Gastroesophageal sphincter (tissue), 4 donors: ENCODE data around the gene LSM2. TPM values are rescaled to one million over a fixed set of nuclear protein-coding genes. Genes with fewer than 3 reads are reported as not detected.

Experiments used
- ATAC-seq: fragments of 150-250 bp; one replicate; pipeline ENCODE4 v1.9.1; 2016; ENCODE audit warnings: mild to moderate bottlenecking, moderate library complexity
- H3K27ac ChIP-seq, 4 donors: fragments of 200-600 bp; sonication (generic) in 3 of 4; 1 replicate in 3 of 4; 2 replicates in 1 of 4; pipeline ENCODE4 v1.5.1; 2016 to 2019
- H3K27me3 ChIP-seq: fragments of 200-600 bp; sonication (generic); one replicate; pipeline ENCODE4 v1.5.1; 2019
- H3K36me3 ChIP-seq, 2 donors: fragments of 200-600 bp; sonication (generic); one replicate each; pipeline ENCODE4 v1.5.1; 2019; ENCODE audit warnings: control low read depth in 1 of 2
- H3K4me1 ChIP-seq, 3 donors: fragments of 200-600 bp; sonication (generic); 1 replicate in 2 of 3; 2 replicates in 1 of 3; pipeline ENCODE4 v1.5.1; 2016 to 2019; ENCODE audit warnings: control low read depth in 2 of 3
- H3K4me3 ChIP-seq, 2 donors: fragments of 200-600 bp; sonication (generic); one replicate each; pipeline ENCODE4 v1.5.1; 2019; ENCODE audit warnings: mild to moderate bottlenecking in 1 of 2, moderate library complexity in 1 of 2
- H3K9me3 ChIP-seq, 3 donors: fragments of 200-600 bp; sonication (generic); one replicate each; pipeline ENCODE4 v1.5.1; 2017 to 2019; ENCODE audit warnings: control low read depth in 2 of 3
- CTCF ChIP-seq, 4 experiments: fragments of 200-600 bp in 2 of 4; fragments of 450-650 bp in 2 of 4; sonication (generic) in 1 of 4; IDR thresholded peaks; one replicate each; pipeline ENCODE4 v1.5.1; 2017 to 2019; ENCODE audit warnings: antibody characterized with exemption in 4 of 4, mild to moderate bottlenecking in 2 of 4, moderate library complexity in 2 of 4
- EP300 ChIP-seq: sonication (generic); formaldehyde crosslinking; IDR thresholded peaks from one replicate; pipeline ENCODE4 v1.6.1; 2017; ENCODE audit warnings: antibody characterized with exemption, mild to moderate bottlenecking
- POLR2A ChIP-seq, 2 donors: fragments of 450-650 bp; IDR thresholded peaks; one replicate each; pipeline ENCODE4 v1.6.1; 2017; ENCODE audit warnings: antibody characterized with exemption in 2 of 2, mild to moderate bottlenecking in 2 of 2, moderate library complexity in 1 of 2
- POLR2AphosphoS5 ChIP-seq: sonication (generic); formaldehyde crosslinking; IDR thresholded peaks from one replicate; pipeline ENCODE4 v1.6.1; 2017; ENCODE audit warnings: antibody characterized with exemption
- WGBS, 2 donors: methylation state at CpG; one replicate each; pipeline ENCODE4 v1.1.5; 2018; ENCODE audit warnings: low coverage in 1 of 2; 5-methylcytosine and 5-hydroxymethylcytosine counted together
- total RNA-seq, 4 donors: library from RNA; depleted of rRNA; stranded (reverse); fragments of >200 nt; gene quantifications; one replicate each; pipeline ENCODE4 v1.1.0, GENCODE V29; 2016

Gene LSM2
- total RNA-seq, 4 donors from 2014 or later, result 18.0 to 31.7 (median 28.5) TPM

- no peak overlapping the region for H3K27ac ChIP-seq
- H3K27me3 ChIP-seq, result no peaks in the 10 kb centered on the region
- WGBS, 2 donors, result 22 to 33% methylated on average over 1 of the region's 1 CpG
- peaks cover 0 to 25% of the 10 kb centered on the region in 2 donors for H3K36me3 ChIP-seq
- H3K9me3 ChIP-seq, result no peaks in the 10 kb centered on the region
- no peak overlapping the region for H3K4me3 ChIP-seq
- H3K4me1 ChIP-seq, result peaks cover 0 to 19% (median 3%) of the 10 kb centered on the region in 3 donors
- ATAC-seq, result peak; percentile 31
- no peak for TF ChIP-seq CTCF (IDR thresholded peaks at IDR 0.05)
- TF ChIP-seq EP300, result no peak
- TF ChIP-seq POLR2AphosphoS5, result no peak
- no peak for TF ChIP-seq POLR2A (IDR thresholded peaks at IDR 0.05)
These were observed 43.2 kb downstream of the LSM2 start for GRCh38 chr6:31763619-31763940.

GRCh38 chr6:31762878-31763618, 43.7 kb downstream of the LSM2 start:
- no peaks in the 10 kb centered on the region for H3K9me3 ChIP-seq
- H3K27ac ChIP-seq, result no peak overlapping the region
- no peaks in the 10 kb centered on the region for H3K27me3 ChIP-seq
- H3K4me3 ChIP-seq, result no peak overlapping the region
- WGBS, 2 donors, result 40 to 57% methylated on average over 1 to 3 of the region's 8 CpGs
- H3K4me1 ChIP-seq, result peaks cover 0 to 19% (median 3%) of the 10 kb centered on the region in 3 donors
- ATAC-seq, result peak; percentile 10
- H3K36me3 ChIP-seq, result peaks cover 0 to 25% of the 10 kb centered on the region in 2 donors
- TF ChIP-seq CTCF (IDR thresholded peaks at IDR 0.05) (no peak), EP300 (no peak), POLR2AphosphoS5 (no peak), POLR2A (IDR thresholded peaks at IDR 0.05) (no peak)

GRCh38 chr6:31762356-31762755, 44.4 kb downstream of the LSM2 start, which contains the start of gene SAPCD1:
Gene SAPCD1 (plus strand): TSS chr6:31762656. CDS start chr6:31763055, 399 bp downstream.
- no peak for TF ChIP-seq EP300
- no peak for TF ChIP-seq POLR2A (IDR thresholded peaks at IDR 0.05)
- no peak for TF ChIP-seq POLR2AphosphoS5
- TF ChIP-seq CTCF (IDR thresholded peaks at IDR 0.05), result no peak
- 64 to 67% methylated on average over 2 to 4 of the region's 4 CpGs for WGBS, 2 donors
- no peak within 1 kb of the TSS for H3K27ac ChIP-seq

GRCh38 chr6:31761343-31761742, 45.4 kb downstream of the LSM2 start:
- TF ChIP-seq POLR2A (IDR thresholded peaks at IDR 0.05) (no peak), POLR2AphosphoS5 (no peak), CTCF (IDR thresholded peaks at IDR 0.05) (no peak), EP300 (no peak)
- peaks cover 0 to 15% (median 1%) of the 10 kb centered on the region in 3 donors for H3K4me1 ChIP-seq
- H3K27me3 ChIP-seq, result no peaks in the 10 kb centered on the region
- peaks cover 0 to 25% of the 10 kb centered on the region in 2 donors for H3K36me3 ChIP-seq
- H3K27ac ChIP-seq, result no peak overlapping the region
- no peak overlapping the region for H3K4me3 ChIP-seq
- WGBS, 2 donors, result 92 to 94% methylated on average over 6 to 7 of the region's 8 CpGs
- ATAC-seq, result no peak
- no peaks in the 10 kb centered on the region for H3K9me3 ChIP-seq

More at GRCh38 chr6:31762356-31762755, 44.4 kb downstream of the LSM2 start, which contains the start of gene SAPCD1:
- H3K27me3 ChIP-seq, result no peaks in the 10 kb centered on the region
- no peak for ATAC-seq
- H3K36me3 ChIP-seq, result peaks cover 0 to 25% of the 10 kb centered on the region in 2 donors
- peaks cover 0 to 19% (median 3%) of the 10 kb centered on the region in 3 donors for H3K4me1 ChIP-seq
- H3K9me3 ChIP-seq, result no peaks in the 10 kb centered on the region
- no peak within 1 kb of the TSS for H3K4me3 ChIP-seq

- peaks cover 0 to 10% (median 0%) of the 10 kb centered on the region in 3 donors for H3K4me1 ChIP-seq
- no peaks in the 10 kb centered on the region for H3K9me3 ChIP-seq
- TF ChIP-seq POLR2AphosphoS5 (no peak), EP300 (no peak), POLR2A (IDR thresholded peaks at IDR 0.05) (no peak), CTCF (IDR thresholded peaks at IDR 0.05) (no peak)
- peaks cover 0 to 25% of the 10 kb centered on the region in 2 donors for H3K36me3 ChIP-seq
- no peak for ATAC-seq
- no peak overlapping the region for H3K27ac ChIP-seq
- H3K4me3 ChIP-seq, result no peak overlapping the region
- 95 to 96% methylated on average over 3 to 4 of the region's 5 CpGs for WGBS, 2 donors
- H3K27me3 ChIP-seq, result no peaks in the 10 kb centered on the region
These were observed 46.0 kb downstream of the LSM2 start for GRCh38 chr6:31760790-31761189.
